Uterus (tissue), 4 donors: ENCODE data around the gene TTC7B. TPM values are rescaled to one million over a fixed set of nuclear protein-coding genes. Genes with fewer than 3 reads are reported as not detected.

Source experiments
- DNase-seq, 2 donors: peaks; one replicate each; pipeline ENCODE4 v3.0.0-alpha.2; 2019 to 2020
- H3K27ac ChIP-seq, 2 donors: fragments of 200-600 bp; sonication (generic); 1 replicate in 1 of 2; 2 replicates in 1 of 2; pipeline ENCODE4 v1.5.1; 2016 to 2018
- H3K27me3 ChIP-seq, 2 donors: fragments of 200-600 bp; sonication (generic); one replicate each; pipeline ENCODE4 v1.5.1; 2018 to 2019; ENCODE audit warnings: control low read depth in 1 of 2
- H3K36me3 ChIP-seq, 2 donors: fragments of 200-600 bp; sonication (generic); one replicate each; pipeline ENCODE4 v1.5.1; 2019; ENCODE audit warnings: control low read depth in 1 of 2
- H3K4me1 ChIP-seq, 2 donors: fragments of 200-600 bp; sonication (generic); one replicate each; pipeline ENCODE4 v1.5.1; 2018 to 2019; ENCODE audit warnings: control low read depth in 1 of 2
- H3K4me3 ChIP-seq, 2 donors: fragments of 200-600 bp; sonication (generic); 1 replicate in 1 of 2; 2 replicates in 1 of 2; pipeline ENCODE4 v1.5.1; 2018 to 2019; ENCODE audit warnings: mild to moderate bottlenecking in 1 of 2
- H3K9me3 ChIP-seq, 2 donors: fragments of 200-600 bp; sonication (generic); one replicate each; pipeline ENCODE4 v1.5.1; 2019; ENCODE audit warnings: control low read depth in 1 of 2
- POLR2A ChIP-seq, 2 donors: fragments of 450-650 bp; IDR thresholded peaks; one replicate each; pipeline ENCODE4 v1.6.1; 2016; ENCODE audit warnings: antibody characterized with exemption in 2 of 2, mild to moderate bottlenecking in 1 of 2, moderate library complexity in 1 of 2
- intact Hi-C: fragments of 100-400 bp; cut with DNase I; formaldehyde crosslinking; loops from one replicate; pipeline ENCODE4 v1.15.1; 2023; ENCODE audit warnings: low total_unique reads
- total RNA-seq, 4 donors: library from RNA; depleted of rRNA in 3 of 4; stranded (reverse); fragments of >200 nt in 3 of 4; gene quantifications; one replicate each; pipeline versions ENCODE4 v1.1.0 to v1.2.4, GENCODE V29; 2014 to 2023
- TF ChIP-seq, protein P1 (sequence below), 4 experiments: fragments of 200-600 bp in 2 of 4; fragments of 450-650 bp in 2 of 4; sonication (generic) in 2 of 4; IDR thresholded peaks; one replicate each; pipeline ENCODE4 v1.5.1; 2016 to 2019; ENCODE audit warnings: antibody characterized with exemption in 4 of 4, mild to moderate bottlenecking in 2 of 4, moderate library complexity in 1 of 4
- donor health status: DM: yes; HTN: yes; CAD: no.

TTC7B gene
- total RNA-seq, 4 donors from 2014 or later: 15.3 to 73.9 (median 28.0) TPM

DNA sequence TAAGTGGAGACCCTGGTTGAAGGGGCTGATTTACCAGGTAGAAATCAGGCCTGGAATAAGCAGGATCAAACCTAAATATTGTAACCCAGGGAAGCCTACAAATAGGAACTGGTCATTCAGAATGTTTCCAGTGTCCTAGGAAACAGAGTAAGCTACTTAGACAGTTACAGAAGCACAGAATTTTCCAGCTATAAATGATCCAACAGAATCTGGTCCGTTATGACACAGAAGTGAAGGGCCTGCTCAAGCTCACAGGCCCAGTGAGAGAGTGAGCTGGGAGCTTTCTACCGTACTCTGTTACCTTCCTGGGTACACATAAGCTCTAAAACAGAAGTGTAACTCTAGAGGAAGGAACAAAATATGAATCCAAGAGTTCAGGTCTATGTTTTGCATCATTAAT, 119.1 kb downstream of the TTC7B start:
- intact Hi-C loops: loop anchor here (10.0 kb wide), 1 partner anchor 292 kb away; no protein-coding TSS in a partner anchor
- H3K4me1 ChIP-seq: peaks cover 0 to 10% of the 10 kb centered on the region in 2 donors
- no peaks in the 10 kb centered on the region for H3K9me3 ChIP-seq
- H3K36me3 ChIP-seq: no peaks in the 10 kb centered on the region
- peak overlapping the region; percentile 32 to 75 for H3K27ac ChIP-seq
- DNase-seq: no peak
- H3K4me3 ChIP-seq: no peak overlapping the region
- H3K27me3 ChIP-seq: no peaks in the 10 kb centered on the region
- TF ChIP-seq POLR2A (IDR thresholded peaks at IDR 0.05): no peak
- TF ChIP-seq, protein P1, sequence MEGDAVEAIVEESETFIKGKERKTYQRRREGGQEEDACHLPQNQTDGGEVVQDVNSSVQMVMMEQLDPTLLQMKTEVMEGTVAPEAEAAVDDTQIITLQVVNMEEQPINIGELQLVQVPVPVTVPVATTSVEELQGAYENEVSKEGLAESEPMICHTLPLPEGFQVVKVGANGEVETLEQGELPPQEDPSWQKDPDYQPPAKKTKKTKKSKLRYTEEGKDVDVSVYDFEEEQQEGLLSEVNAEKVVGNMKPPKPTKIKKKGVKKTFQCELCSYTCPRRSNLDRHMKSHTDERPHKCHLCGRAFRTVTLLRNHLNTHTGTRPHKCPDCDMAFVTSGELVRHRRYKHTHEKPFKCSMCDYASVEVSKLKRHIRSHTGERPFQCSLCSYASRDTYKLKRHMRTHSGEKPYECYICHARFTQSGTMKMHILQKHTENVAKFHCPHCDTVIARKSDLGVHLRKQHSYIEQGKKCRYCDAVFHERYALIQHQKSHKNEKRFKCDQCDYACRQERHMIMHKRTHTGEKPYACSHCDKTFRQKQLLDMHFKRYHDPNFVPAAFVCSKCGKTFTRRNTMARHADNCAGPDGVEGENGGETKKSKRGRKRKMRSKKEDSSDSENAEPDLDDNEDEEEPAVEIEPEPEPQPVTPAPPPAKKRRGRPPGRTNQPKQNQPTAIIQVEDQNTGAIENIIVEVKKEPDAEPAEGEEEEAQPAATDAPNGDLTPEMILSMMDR (IDR thresholded peaks at IDR 0.05): no peak

DNA sequence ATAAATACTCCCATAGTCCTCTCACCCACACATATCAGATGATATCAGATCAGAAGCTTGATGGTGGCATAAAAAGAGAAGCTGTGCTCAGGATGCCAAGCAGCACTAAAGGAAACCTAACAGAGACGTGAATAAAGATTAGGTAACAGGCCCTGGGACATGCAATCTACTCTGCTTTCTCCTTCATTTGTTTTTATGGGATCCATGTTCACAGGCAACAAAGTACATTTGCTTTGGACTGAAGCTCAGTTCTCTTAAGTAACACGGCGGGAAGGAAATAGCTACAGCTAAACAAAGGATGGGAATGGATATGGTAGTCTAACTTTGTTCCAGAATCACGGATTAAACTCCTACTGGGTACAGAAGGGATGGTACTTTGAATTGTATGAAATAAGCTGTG, 119.5 kb downstream of the TTC7B start:
- Histone ChIP-seq H3K4me3 (no peak overlapping the region), H3K4me1 (peaks cover 0 to 10% of the 10 kb centered on the region in 2 donors), H3K9me3 (no peaks in the 10 kb centered on the region), H3K27me3 (no peaks in the 10 kb centered on the region), H3K36me3 (no peaks in the 10 kb centered on the region), H3K27ac (peak overlapping the region; percentile 32 to 75)
- no peak for DNase-seq
- TF ChIP-seq, protein P1 (IDR thresholded peaks at IDR 0.05): no peak
- TF ChIP-seq POLR2A (IDR thresholded peaks at IDR 0.05): no peak
- intact Hi-C loops: loop anchor here (10.0 kb wide), 1 partner anchor 292 kb away; no protein-coding TSS in a partner anchor

DNA sequence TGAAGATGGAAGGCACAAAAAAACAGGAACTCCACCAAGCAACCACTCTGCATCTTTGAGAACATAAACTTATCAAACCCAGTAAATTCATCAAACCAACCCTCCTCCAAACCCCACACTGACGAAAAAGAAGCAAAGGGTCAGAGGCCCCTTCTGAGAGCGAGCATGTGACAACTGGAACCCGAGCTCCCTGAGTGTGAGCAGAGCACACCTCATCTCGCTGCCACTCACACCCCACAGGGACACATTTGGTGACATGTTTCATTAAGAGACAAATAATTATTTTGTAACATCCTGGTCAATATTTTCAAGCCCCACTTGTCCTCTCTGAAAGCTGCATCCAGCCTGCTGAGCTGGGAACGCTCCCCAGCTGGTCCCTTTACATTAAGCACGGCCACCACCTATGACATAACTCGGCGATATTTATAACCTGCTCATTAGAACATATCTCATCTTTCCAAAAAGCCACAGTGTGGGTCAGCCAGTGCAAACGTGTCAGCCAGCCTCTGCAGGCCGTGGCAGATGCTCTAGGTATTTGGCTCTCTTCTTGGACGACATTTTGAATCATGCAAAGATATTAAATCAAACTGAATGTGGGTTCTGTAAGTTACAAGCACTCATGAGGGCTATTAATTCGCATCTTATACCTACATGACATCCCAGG, 120.1 kb downstream of the TTC7B start:
- Histone ChIP-seq H3K4me3 (no peak overlapping the region), H3K27ac (peak overlapping the region in 1 of 2 donors; percentile 75), H3K36me3 (no peaks in the 10 kb centered on the region), H3K27me3 (no peaks in the 10 kb centered on the region), H3K4me1 (peaks cover 0 to 10% of the 10 kb centered on the region in 2 donors), H3K9me3 (no peaks in the 10 kb centered on the region)
- TF ChIP-seq POLR2A (IDR thresholded peaks at IDR 0.05): no peak
- intact Hi-C loops: loop anchor here (10.0 kb wide), 1 partner anchor 291 kb away; no protein-coding TSS in a partner anchor
- no peak for DNase-seq

DNA sequence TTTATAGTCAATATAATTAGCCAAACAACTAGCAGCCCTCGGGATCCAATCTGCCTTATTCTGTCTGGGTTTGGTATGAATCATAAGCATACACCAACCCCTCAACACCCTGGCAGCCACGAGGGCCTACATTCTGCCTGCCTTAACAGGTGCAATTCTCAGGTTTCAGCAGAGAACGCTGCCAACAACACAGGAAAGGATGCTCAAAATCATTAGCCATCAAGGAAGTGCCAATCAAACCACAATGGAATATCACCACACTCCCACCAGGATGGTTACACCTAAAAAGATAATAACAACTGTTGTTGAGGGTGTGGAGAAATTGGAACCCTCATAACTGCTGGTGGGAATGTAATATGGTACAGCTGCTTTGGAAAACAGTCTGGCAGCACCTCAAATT, 122.8 kb downstream of the TTC7B start:
- H3K4me1 ChIP-seq: peaks cover 0 to 10% of the 10 kb centered on the region in 2 donors
- H3K4me3 ChIP-seq: no peak overlapping the region
- no peaks in the 10 kb centered on the region for H3K9me3 ChIP-seq
- no peak for DNase-seq
- TF ChIP-seq, protein P1 (IDR thresholded peaks at IDR 0.05): no peak
- TF ChIP-seq POLR2A (IDR thresholded peaks at IDR 0.05): no peak
- intact Hi-C loops: loop anchor here (10.0 kb wide), 1 partner anchor 289 kb away; no protein-coding TSS in a partner anchor
- H3K36me3 ChIP-seq: no peaks in the 10 kb centered on the region
- H3K27me3 ChIP-seq: no peaks in the 10 kb centered on the region
- H3K27ac ChIP-seq: no peak overlapping the region

DNA sequence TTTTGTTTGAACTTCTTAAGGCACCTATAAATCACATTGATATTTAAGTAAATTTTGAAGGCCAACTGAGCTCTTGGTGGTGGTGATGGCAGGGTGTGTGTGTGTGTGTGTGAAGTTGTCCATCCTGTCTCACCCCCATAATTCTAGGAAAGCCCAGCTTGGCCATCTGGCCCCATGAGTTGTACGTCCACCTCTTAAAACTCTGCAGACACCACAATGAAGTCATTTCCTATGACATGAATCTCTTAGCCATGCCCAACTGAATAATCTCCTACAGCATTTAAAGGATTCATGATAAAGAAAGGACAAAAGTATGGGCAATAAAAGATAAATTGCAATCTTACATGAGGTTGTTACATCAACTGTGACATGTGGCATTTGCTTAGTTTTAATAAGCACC, 123.4 kb downstream of the TTC7B start:
- no peak for DNase-seq
- Histone ChIP-seq H3K27me3 (no peaks in the 10 kb centered on the region), H3K9me3 (no peaks in the 10 kb centered on the region), H3K4me1 (peaks cover 0 to 6% of the 10 kb centered on the region in 2 donors), H3K36me3 (no peaks in the 10 kb centered on the region), H3K4me3 (no peak overlapping the region), H3K27ac (no peak overlapping the region)
- TF ChIP-seq POLR2A (IDR thresholded peaks at IDR 0.05): no peak
- TF ChIP-seq, protein P1 (IDR thresholded peaks at IDR 0.05): no peak
- intact Hi-C loops: loop anchor here (10.0 kb wide), 1 partner anchor 288 kb away; no protein-coding TSS in a partner anchor
